Retina (tissue), 1 donor: Measurements from ENCODE around the gene CBL.
"Not testable (repeated sequence)": the region's sequence is repeated elsewhere in the genome, so short reads cannot be mapped to it uniquely, and the experiment has no call there.

Experiments used
- DNase-seq: peaks from one replicate; pipeline ENCODE4 v3.0.0-alpha.2; 2016

The CBL gene

DNA sequence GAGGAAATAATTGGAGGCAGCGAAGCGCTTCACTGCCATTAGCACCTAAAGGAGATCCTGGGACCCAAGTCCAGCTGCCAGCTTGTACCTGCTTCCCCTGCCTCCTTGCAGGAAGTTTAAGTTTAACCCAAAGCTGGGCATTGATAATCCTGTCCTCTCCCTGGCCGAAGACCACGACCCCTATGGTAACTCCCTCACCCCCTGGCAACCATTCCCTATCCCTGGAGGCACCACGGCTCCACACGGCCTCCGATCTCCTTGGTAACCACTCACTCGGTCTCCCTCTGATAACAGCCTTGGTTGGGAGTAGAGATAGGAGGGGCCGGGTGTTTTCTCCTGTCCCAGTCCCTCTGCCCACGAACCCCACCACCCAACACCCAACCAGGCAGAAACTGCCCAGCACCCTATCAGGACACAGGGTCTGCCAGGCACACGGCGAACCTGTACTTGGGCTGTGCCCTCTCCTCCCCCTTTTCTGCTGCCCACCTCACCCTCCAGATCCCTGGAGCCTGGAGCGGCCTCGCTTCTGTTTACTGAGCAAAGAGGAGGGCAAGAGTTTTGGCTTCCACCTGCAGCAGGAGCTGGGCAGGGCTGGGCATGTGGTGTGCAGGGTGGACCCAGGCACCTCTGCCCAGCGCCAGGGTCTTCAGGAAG lies 20.0 kb upstream of the CBL start:
- no peak for DNase-seq

DNA sequence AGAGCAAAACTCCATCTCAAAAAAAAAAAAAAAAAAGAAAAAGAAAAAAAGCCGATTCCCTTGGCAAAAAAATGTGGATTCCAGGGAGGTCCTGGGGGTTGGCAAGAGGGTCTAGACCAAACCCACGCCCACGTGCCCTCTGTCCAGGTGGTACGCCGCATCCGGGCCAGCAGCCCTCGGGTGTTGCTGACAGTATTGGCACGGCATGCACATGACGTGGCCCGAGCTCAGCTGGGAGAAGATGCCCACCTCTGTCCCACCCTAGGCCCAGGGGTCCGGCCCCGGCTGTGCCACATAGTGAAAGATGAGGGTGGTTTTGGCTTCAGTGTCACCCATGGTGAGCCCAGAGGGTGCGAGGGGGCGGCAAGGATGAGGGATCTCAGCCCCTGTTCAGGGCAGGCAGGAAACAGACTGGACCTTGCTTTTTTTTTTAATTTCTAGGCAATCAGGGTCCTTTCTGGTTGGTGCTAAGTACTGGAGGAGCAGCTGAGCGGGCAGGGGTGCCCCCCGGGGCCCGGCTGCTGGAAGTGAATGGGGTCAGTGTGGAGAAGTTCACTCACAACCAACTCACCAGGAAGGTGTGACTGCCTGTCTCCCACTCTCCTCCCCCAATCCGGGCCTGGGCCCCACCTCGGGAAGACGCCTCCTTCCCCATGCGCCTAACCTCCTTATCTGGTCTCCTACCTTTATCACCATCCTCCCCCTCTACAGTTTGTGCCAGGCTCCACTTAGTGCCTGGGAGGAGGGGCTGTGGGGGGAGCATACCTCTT lies 18.8 kb upstream of the CBL start:
- DNase-seq: no peak

DNA sequence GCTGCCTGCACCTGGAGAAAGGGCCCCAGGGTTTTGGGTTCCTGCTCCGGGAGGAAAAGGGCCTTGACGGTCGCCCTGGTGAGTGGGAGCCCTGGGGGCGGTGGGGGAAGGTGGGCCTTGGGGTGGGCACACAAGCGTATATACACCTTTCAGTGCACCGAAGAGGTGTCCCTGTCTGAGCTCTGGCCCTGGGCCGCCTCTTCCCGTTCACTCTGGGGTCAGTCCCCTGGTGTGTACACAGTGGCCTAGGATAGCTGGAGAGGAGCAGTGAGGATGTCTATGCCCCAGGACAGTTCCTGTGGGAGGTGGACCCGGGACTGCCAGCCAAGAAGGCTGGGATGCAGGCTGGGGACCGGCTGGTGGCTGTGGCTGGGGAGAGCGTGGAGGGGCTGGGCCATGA lies 18.1 kb upstream of the CBL start:
- no peak for DNase-seq

DNA sequence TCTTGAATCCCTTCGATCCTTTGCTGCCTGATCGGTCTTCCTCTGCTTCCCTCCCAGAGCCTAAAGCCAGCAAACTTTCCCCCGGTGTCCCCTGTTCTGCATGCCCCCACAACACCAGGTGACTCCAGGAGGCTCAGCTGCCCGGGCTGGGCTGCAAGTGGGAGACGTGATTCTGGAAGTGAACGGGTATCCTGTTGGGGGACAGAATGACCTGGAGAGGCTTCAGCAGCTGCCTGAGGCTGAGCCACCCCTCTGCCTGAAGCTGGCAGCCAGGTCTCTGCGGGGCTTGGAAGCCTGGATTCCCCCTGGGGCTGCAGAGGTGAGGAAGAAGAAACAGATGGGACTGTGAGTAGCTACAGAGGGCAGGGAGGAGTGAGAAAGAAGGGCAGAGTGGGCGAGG lies 17.3 kb upstream of the CBL start:
- DNase-seq: no peak

DNA sequence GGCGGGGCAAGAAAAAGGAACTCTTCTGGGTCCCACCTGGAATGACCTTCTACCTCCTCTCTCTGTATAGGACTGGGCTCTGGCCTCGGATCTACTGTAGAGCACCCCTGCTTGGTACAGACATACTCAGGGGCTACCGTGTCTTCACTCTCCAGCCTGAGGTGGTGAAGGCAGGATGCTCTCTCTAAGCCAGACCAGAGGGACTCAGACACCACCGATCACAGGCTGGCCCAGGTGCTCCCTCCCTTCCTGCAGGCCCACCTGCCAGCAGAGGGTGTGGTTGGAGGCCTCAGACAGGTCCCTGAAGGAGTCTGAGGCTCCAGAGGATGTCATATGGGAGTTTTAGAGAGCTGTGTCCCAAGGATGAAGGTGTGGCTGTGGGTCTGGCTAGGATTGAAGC lies 16.7 kb upstream of the CBL start:
- no peak for DNase-seq

DNA sequence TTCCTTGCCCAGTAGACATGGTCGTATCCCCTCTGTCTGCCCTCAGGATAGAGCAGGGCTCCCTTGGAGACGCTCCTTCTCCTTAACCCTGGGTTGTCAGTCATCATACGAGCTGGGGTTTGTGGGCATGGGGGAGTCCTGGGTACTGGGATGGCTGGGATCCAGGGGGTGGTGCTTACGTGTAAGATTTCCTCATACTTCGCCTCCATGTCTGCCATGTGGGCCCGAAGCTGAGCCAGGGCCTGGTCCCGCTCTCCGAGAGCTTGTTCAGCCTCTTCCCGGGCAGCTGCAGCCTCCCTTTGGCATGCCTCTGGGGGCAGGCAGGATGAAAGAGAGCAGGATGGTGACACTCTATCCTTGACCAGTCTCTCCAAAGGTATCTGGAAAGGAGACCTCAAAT lies 15.6 kb upstream of the CBL start:
- DNase-seq: no peak

DNA sequence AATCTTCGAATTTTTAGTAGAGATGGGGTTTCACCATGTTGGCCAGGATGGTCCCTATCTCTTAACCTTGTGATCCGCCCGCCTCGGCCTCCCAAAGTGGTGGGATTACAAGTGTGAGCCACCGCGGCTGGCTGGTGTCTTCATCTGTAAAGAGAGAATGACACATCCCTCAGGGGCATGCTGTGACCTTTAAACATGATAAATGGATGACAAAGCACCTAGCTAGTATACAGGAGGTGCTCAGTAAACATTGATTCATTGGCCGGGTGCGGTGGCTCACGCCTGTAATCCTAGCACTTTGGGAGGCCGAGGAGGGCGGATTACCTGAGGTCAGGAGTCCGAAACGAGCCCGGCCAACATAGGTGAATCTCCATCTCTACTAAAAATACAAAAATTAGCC lies 14.9 kb upstream of the CBL start:
- not testable (repeated sequence) for DNase-seq

DNA sequence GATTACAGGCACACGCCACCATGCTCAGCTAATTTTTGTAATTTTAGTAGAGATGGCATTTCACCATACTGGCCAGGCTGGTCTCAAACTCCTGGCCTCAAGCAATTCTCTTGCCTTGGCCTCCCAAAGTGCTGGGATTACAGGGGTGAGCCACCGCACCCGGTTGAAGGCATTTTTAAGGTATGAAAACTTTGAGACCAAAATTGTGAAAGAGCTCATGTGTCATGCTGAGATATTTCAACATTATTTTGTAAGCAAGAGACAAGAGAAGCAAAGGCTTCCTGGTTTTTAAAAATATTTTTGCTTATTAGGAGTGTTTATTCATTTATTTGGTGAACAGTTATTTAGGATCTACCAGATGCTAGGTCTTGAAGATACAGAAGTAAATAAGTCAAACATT lies 14.0 kb upstream of the CBL start:
- DNase-seq: no peak

DNA sequence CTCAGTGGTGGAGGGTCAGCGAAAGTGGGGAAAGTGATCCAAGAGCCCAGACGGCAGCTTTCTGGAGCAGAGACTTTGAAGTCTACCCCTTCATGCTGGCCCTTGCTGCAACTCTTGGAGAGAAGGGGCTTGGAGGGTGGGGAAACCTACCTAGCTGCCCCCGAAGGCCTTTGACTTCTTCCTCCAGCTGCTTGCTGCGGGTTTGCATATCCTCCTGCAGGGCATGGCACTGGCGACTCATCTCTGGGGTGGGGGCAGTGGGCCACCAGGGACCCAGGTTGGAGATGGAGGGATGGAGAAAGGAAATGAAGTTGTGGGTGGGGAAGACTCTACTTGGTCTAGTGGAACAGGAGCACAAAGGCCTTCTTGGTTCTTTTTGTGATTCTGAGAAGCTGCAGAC lies 13.1 kb upstream of the CBL start:
- no peak for DNase-seq

DNA sequence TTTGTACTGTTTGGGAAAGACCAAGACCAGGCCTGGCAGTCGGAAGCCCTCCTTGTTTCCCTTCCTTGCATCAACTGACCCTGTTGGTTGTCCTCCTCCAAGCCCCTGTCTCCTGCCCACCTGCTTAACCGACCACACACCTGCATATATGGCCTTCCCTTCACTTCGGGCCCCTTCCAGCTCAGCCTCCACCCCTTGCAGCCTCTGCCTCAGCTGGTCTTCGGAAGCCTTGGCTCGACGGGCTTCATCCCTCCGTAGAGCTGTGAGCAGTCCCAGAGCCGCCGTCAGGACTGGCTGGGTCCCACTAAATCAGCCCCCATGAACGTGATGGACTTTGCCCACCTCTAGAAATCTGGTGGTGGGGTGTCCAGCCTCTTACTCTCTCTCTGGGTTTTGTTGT lies 12.5 kb upstream of the CBL start:
- DNase-seq: no peak

DNA sequence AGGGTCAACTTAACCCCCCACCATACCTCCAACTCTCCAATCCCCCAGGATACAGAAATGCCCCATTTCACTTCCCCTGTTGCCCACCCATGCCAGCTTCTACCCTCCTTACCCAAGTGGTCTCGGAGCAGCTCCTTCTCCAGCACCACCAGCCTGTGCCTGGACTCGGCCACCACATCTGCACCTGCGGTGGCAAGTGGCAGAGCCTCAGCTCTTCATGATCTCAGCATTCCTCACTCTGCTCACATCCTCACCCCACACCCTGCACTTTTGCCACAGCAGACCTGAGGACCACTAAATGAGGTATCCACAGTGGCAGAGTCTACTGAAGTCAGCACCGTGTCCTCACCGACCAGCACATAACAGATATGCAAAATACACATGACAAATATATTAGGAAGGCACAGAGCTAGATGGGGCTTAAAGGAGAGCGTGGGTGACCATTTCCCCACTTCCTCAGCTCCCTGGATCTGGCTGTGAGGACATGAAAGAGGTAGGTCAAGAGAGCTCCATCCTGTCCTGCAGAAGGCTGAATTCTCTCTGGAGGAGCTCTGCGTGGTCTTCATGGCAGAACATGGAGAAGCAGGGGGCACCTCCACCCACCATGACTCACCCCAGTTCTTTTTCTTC lies 11.2 kb upstream of the CBL start:
- no peak for DNase-seq

DNA sequence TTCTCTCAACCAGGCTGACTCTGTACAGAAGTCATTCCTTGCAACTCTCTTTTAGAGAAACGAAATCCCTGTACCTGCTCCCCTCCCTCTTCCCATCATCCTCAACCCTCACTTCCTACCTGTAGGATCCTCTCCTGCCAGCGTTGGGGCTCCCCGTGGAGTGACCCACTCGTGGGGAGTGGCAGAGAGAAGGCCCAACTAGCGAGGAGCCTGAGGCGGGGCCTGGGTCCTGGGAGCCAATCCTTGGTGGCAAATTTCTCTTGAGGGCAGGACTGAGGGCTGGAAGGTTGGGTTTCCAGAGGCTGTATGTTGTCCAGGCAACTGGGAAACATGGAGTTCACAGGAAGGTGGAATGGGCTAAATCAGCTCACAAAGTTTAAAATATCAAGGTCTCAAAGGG lies 10.5 kb upstream of the CBL start:
- no peak for DNase-seq

DNA sequence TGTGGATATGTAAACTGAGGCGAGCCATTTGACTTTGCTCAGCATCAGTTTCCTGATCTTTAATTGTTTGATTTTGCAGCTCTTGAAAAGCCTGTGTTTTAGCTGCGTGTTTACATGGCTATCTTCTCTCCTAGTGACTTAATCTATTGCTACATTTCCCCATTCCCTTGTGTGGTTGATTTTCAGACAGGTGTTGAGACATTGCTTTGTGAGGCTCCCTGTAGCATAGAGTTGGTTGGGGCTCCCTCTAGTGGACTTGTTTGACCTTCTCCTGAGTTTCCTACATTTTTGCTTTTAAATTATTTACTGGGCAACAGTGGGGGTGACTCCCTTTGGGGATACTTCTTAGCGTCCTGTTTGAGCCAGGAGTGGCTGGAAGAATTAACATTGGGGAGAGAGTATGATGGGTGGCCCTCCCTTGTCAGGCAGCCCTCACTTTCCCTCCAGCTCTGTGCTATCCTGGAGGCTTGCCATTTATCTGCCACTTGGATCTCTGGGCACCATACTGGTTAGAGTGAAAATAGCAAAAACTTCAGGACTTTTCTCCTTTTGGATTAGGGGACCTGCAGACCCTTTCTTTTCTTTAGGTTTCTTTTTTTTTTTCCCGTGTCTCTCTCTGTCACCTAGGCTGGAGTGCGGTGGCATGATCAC lies 9.2 kb upstream of the CBL start:
- peak; percentile 81 for DNase-seq

DNA sequence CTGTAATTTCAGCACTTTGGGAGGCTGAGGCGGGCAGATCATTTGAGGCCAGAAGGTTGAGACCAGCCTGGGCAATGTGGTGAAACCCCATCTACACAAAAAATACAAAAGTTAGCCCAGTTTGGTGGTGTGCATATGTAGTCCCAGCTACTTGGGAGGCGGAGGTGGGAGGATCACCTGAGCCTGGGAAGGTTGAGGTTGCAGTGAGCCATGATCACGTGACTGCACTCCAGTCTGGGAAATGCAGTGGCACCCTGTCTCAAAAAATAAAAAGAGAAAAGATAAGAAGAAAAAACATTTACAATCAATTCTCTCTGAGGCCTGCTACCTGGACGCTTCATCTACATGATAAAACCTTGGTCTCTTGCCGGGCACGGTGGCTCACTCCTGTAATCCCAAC lies 7.2 kb upstream of the CBL start:
- no peak for DNase-seq

DNA sequence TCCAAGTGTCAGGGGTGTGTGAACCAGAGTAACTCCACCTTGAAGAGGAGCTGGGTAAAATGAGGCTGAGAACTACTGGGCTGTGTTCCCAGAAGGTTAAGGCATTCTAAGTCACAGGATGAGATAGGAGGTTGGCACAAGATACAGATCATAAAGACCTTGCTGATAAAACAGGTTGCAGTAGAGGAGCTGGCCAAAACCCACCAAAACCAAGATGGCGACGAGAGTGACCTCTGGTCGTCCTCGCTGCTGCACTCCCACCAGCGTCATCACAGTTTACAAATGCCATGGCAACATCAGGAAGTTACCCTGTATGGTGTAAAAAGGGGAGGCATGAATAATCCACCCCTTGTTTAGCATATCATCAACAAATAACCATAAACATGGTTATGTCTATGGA lies 4.9 kb upstream of the CBL start:
- not testable (repeated sequence) for DNase-seq

DNA sequence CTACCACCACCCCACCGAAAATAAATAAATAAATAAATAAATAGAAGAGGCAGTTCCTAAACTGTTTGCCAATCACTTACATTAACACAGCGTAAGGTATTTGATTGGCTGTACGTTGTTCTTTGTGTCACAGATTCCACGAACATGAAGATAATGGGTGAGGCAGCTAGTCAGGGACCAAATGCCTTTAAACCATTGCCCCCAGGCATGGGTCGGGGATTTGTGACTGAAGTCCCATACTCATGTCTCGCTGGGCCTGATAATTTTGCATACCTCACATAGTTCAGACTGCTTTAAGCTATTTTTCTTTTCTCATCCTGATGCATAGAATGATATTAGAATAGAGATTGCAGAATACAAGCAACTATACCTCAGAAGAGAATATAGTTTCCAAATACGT lies 3.6 kb upstream of the CBL start:
- no peak for DNase-seq

DNA sequence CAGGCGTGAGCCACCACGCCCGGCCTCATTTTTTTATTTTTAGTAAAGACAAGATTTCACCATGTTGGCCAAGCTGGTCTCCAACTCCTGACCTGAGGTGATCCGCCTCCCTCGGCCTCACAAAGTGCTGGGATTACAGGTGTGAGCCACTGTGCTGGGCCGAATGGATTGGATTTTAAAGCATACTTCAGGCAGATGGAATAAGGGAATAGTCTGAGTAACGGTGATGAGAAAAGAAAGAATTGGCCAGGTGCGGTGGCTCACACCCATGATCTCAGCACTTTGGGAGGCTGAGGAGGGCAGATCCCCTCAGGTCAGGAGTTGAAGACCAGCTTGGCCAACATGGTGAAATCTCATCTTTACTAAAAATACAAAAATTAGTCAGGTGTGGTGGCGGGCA lies 2.1 kb upstream of the CBL start:
- DNase-seq: no peak

DNA sequence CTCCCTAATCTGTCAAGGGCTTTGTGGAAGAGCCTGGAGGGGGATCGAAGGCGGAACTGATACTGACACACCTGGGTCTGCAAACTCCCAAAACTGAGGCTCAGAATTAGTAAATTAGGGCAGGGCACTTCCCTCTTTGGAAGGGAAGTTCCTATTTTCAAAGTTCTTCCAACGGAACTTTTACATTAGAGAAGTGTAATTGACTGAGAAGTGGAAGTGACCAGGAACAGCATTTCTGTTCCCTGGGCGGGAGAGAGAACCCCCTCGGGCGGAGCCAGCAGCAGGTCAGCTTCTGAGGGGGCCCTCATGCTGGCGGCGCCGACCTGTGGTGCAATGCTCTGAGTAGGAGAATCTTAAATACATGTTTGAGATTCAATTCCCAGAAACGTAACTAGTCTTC lies 1.1 kb upstream of the CBL start:
- DNase-seq: no peak

DNA sequence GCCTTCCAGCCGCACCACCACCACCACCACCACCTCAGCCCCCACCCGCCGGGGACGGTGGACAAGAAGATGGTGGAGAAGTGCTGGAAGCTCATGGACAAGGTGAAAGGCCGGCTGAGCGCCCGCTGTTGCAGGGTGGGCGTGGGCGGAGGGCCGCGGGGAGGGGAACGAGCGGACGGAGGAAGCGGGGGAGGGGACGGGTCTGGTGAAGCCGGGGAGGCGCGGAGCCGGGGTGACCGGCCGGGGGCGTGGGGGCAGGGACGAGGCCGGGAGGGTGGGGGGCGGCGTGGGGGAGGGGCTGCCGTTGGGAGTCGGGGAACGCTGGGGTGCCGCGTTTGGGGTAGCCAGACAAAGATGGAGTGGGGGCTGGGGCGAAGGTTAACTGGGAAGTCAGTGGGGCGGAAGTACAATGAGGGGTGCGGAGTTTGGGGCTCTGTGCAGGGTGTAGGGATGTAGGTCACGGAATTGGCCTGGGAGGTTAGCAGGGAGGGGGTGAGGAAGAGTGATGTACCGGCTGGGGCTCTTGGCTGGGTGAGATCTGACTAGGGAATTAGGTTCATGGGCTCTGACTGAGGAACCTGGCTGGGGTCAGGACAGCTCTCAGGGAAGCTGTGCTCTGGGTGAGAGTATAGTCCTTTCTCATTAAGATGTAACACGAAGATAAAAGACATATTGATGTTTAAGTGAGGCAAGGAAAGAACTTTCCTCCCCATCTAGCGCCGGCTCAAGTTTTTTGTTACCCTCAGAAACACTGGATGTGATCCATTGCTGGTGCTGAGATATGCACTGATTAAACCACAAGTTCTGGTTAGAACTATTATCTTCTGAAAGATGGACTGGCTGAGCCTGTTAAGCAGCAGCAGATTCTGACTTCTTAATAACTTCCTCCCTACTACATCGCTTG lies 624 bp downstream of the CBL start:
- peak; percentile 56 for DNase-seq

DNA sequence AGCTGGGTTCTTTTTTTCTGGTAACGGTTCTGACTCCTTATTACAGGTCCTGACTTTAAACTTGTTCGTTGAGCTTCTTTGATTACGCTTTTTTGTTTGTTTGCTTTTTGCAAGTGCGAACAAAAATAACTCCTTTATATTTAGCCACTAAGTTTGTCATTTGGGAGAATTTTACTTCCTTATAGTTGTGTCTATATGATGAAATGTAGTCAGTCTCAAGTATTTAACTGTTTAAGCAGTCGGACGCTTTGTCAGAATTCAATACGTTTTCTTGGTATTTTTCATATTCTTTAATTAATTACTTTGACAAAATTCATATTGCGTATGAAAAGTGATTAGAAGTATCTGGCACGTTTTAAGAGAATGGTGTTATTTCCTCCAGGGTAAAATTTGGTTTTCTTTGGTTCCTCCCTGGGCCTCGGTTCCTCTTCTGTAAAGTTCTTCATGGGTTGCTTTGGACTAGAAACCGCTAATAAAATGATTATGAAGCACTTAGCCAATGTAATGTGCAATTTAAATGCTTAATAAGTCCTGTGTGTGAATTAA lies 1.3 kb downstream of the CBL start:
- no peak for DNase-seq

DNA sequence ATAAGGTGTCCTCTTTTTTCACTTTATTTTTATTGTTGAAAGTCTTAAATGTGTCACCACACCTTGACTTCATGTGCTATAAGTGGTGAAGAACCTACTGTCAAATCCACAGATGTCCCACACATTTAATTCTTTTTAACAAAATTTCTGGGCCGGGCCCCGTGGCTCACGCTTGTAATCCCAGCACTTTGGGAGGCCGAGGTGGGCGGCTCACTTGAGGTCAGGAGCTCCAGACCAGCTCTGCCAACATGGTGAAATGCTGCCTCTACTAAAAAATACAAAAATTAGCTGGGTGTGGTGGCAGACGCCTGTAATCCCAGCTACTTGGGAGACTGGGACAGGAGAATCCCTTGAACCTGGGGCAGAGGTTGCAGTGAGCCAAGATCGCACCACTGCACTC lies 3.0 kb downstream of the CBL start:
- DNase-seq: no peak

DNA sequence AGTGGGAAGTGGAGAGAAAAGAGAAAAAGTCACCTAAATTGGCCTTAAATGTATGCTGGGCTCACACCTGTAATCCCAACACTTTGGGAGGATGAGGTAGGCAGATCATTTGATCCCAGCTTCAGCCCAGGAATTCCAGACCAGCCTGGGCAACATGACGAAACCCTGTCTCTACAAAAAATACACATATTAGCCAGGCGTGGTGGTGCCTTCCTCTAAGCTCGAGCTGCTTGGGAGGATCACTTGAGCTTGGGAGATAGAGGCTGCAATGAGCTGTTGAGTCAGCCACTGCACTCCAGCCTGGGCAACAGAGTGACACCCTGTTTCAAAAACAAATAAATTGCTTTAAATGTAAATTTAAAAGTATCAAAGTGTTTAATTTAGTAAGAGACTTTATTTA lies 3.9 kb downstream of the CBL start:
- no peak for DNase-seq
